Progenitor cell of endocrine pancreas (in vitro differentiated cells): ENCODE results near the gene LYPLAL1. TPM values are rescaled to one million over a fixed set of nuclear protein-coding genes. Genes with fewer than 3 reads are reported as not detected.
A peak's percentile ranks its signal among the peaks of the same experiment; 100 is the strongest.

Experiments
- DNase-seq: peaks from one replicate; pipeline ENCODE4 v3.0.0; 2021; ENCODE audit warnings: low spot score; ENCODE audit not compliant: unreplicated experiment
- H3K27ac Mint-ChIP-seq: 2 replicates; pipeline ENCODE4 v1.8.0; 2021; ENCODE audit warnings: mild to moderate bottlenecking, moderate library complexity, mixed read lengths
- H3K27me3 Mint-ChIP-seq: 2 replicates; pipeline ENCODE4 v1.8.0; 2021; ENCODE audit warnings: mixed read lengths
- H3K36me3 Mint-ChIP-seq: 2 replicates; pipeline ENCODE4 v1.8.0; 2022; ENCODE audit warnings: mixed read lengths; ENCODE audit not compliant: insufficient read depth
- H3K4me1 Mint-ChIP-seq: 2 replicates; pipeline ENCODE4 v1.8.0; 2021; ENCODE audit warnings: low read depth, mixed read lengths
- H3K4me3 Mint-ChIP-seq: 2 replicates; pipeline ENCODE4 v1.8.0; 2021; ENCODE audit warnings: low read depth, mild to moderate bottlenecking, moderate library complexity, mixed read lengths
- H3K9me3 Mint-ChIP-seq: 2 replicates; pipeline ENCODE4 v1.8.0; 2021; ENCODE audit warnings: low read depth, mixed read lengths
- total RNA-seq: library from RNA; stranded (reverse); gene quantifications from 2 replicates; pipeline ENCODE4 v1.2.1, GENCODE V29; 2021
- TF ChIP-seq, protein P1 (sequence below): fragments of 200-600 bp; sonication (generic); IDR thresholded peaks from one replicate; pipeline ENCODE4 v1.5.0; 2021; ENCODE audit warnings: antibody characterized with exemption, mild to moderate bottlenecking; ENCODE audit not compliant: unreplicated experiment

LYPLAL1 gene
- total RNA-seq, 1 donor from 2014 or later, result 33.0 TPM

DNA sequence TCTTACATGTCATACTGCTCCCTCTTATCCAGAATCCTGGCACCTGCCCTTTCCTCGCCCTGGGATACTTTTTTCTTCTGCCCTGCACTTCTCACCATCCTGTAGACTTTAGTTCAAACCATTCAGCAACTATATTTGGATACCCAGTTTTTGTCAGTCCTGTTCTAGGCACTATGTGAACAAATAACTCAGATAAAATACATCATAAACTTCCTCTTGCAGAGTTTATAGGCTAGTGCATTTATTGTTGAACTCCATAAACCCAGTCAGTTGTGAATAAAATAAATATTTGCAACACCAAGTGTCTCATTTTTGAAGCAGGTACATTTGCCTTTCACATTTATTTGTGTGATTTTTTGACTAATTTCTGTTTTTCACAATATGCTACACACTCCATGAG lies 4.3 kb downstream of the LYPLAL1 start:
- no peak overlapping the region for H3K27ac Mint-ChIP-seq
- H3K36me3 Mint-ChIP-seq, result peaks cover 12% of the 10 kb centered on the region
- H3K9me3 Mint-ChIP-seq, result peaks cover under 1% of the 10 kb centered on the region
- no peak overlapping the region for H3K4me3 Mint-ChIP-seq
- no peak for DNase-seq
- peaks cover 22% of the 10 kb centered on the region for H3K4me1 Mint-ChIP-seq
- TF ChIP-seq, protein P1, sequence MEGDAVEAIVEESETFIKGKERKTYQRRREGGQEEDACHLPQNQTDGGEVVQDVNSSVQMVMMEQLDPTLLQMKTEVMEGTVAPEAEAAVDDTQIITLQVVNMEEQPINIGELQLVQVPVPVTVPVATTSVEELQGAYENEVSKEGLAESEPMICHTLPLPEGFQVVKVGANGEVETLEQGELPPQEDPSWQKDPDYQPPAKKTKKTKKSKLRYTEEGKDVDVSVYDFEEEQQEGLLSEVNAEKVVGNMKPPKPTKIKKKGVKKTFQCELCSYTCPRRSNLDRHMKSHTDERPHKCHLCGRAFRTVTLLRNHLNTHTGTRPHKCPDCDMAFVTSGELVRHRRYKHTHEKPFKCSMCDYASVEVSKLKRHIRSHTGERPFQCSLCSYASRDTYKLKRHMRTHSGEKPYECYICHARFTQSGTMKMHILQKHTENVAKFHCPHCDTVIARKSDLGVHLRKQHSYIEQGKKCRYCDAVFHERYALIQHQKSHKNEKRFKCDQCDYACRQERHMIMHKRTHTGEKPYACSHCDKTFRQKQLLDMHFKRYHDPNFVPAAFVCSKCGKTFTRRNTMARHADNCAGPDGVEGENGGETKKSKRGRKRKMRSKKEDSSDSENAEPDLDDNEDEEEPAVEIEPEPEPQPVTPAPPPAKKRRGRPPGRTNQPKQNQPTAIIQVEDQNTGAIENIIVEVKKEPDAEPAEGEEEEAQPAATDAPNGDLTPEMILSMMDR, result no peak
- H3K27me3 Mint-ChIP-seq, result no peaks in the 10 kb centered on the region

DNA sequence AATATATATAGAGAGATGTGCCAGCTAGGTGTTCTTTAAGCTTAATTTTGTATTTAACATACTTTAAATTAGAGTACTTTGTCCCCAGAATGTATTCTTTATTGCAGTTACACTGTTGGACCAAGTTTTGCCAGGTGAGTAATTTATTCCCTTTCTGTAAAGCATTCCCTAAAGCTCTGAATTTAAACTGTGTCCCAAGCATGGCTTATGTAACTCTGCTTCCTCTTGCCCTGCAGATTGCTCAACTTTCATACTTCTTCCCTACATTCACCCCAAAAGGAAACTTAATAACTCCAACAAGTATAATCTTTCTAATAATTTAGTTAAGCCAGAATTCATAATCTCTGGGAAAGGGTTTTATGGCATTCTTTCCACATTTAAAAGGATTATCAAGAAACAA lies 5.6 kb downstream of the LYPLAL1 start:
- no peaks in the 10 kb centered on the region for H3K27me3 Mint-ChIP-seq
- TF ChIP-seq, protein P1, result no peak
- peaks cover 21% of the 10 kb centered on the region for H3K4me1 Mint-ChIP-seq

DNA sequence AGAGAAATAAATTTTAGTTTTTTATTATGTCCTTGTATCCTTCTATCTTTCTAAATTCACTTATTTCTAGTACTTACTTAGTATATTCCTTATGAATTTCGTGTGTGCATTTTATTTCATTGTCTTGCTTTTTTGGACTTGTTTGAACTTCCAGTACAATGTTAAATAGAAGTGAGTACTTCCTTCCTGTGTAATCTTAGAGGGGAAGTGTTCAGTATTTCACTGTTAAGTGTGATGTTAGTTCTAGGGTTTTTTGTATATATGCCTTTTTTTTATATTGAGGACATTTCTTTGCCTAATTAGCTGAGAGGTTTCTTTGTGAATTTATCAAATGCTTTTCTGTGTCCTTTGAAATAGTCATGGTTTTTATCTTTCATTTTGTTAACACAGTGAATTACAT lies 10.7 kb downstream of the LYPLAL1 start:
- peaks cover 3% of the 10 kb centered on the region for H3K9me3 Mint-ChIP-seq
- peaks cover 26% of the 10 kb centered on the region for H3K36me3 Mint-ChIP-seq
- peaks cover 14% of the 10 kb centered on the region for H3K4me1 Mint-ChIP-seq
- H3K27ac Mint-ChIP-seq, result no peak overlapping the region
- no peak for DNase-seq
- TF ChIP-seq, protein P1, result no peak
- H3K27me3 Mint-ChIP-seq, result no peaks in the 10 kb centered on the region
- H3K4me3 Mint-ChIP-seq, result no peak overlapping the region

More for the DNA sequence above, 5.6 kb downstream of the LYPLAL1 start:
- peaks cover 21% of the 10 kb centered on the region for H3K36me3 Mint-ChIP-seq
- H3K9me3 Mint-ChIP-seq, result no peaks in the 10 kb centered on the region
- no peak overlapping the region for H3K27ac Mint-ChIP-seq
- no peak overlapping the region for H3K4me3 Mint-ChIP-seq
- no peak for DNase-seq

DNA sequence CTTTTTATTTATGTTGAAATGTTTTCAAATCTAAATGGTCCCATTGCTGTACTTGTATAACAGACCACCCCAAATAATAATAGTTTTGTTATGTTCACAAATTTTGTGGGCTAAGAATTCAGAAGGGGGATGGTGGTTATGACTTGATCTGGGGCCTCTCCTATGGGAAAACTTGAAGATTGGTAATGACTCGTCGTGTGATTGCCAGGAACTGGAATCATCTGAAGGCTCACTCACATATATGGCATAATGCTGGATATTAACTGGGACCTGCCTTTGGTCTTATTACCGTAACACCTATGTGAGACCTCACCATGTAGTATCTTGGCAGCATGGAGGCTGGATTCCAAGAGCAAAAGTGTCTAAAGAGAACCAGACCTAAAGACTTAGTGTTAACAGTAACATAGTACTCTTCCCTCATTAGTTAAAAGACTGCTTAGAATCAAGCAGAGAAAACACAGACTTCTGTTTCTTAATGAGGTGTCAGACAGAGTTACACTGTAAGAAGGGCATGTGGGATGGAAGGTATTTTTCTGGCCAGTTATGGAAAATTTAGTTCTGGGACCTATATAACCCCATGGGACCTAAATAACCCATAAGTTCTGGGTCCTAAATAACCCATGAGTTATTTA lies 11.9 kb downstream of the LYPLAL1 start:
- TF ChIP-seq, protein P1, result no peak
- peaks cover 26% of the 10 kb centered on the region for H3K36me3 Mint-ChIP-seq
- H3K27ac Mint-ChIP-seq, result peak overlapping the region; percentile 27
- no peaks in the 10 kb centered on the region for H3K27me3 Mint-ChIP-seq
- DNase-seq, result no peak
- H3K4me3 Mint-ChIP-seq, result no peak overlapping the region
- H3K9me3 Mint-ChIP-seq, result peaks cover 3% of the 10 kb centered on the region
- H3K4me1 Mint-ChIP-seq, result peaks cover 17% of the 10 kb centered on the region

DNA sequence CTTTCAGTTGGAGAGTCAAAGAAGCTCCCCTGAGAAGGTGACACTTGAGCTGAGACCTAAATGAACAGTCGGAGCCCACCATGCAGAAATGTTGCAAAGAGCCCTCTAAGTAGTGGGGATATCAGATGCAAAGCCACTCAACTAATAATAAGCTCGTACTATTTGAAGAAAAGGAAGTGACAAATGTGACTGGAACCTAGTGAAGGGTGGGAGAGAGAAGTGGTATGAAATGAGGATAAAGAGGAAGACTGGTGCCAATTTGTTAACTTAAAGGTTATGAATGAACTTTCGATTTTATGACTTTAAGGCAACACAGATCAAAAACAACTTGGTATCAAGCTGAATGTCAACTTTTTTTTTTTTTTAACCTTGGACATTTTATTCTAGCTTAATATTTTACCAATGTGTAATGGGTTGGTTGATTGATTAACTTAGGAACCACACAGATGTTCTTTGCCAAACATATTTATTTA lies 14.7 kb downstream of the LYPLAL1 start:
- Mint-ChIP-seq H3K27ac (peak overlapping the region; percentile 67), H3K27me3 (no peaks in the 10 kb centered on the region), H3K36me3 (peaks cover 23% of the 10 kb centered on the region), H3K4me3 (no peak overlapping the region), H3K4me1 (peaks cover 19% of the 10 kb centered on the region), H3K9me3 (peaks cover 3% of the 10 kb centered on the region)
- TF ChIP-seq, protein P1, result no peak
- no peak for DNase-seq
